ENCODE results near the gene PRKAR1B. TPM values are rescaled to one million over a fixed set of nuclear protein-coding genes. Genes with fewer than 3 reads are reported as not detected.
A peak's percentile ranks its signal among the peaks of the same experiment; 100 is the strongest.
"Not testable (repeated sequence)": the region's sequence is repeated elsewhere in the genome, so short reads cannot be mapped to it uniquely, and the experiment has no call there.

The PRKAR1B gene
- total and polyA plus RNA-seq, 7 donors = 9.5 to 26.6 (median 11.4) TPM

DNA sequence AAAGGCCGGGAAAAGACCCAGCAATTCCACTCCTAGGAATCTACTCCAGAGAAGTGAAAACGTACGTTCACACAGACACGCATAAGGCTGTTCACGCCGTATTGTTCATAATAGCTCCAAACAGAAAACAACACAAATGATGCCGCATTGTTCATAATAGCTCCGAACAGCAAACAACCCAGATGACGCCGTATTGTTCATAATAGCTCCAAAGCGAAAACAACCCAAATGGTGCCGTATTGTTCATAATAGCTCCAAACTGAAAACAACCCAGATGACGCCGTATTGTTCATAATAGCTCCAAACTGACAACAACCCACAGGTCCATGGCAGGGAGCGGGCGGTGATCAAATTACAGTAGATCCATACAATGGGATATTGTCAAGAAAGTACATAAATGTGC is 85.8 kb downstream of the PRKAR1B start:
- 91 to 92% methylated on average over 16 of the region's 16 CpGs for WGBS, 2 donors
- H3K36me3 ChIP-seq = no peaks in the 10 kb centered on the region
- TF ChIP-seq, protein P1, sequence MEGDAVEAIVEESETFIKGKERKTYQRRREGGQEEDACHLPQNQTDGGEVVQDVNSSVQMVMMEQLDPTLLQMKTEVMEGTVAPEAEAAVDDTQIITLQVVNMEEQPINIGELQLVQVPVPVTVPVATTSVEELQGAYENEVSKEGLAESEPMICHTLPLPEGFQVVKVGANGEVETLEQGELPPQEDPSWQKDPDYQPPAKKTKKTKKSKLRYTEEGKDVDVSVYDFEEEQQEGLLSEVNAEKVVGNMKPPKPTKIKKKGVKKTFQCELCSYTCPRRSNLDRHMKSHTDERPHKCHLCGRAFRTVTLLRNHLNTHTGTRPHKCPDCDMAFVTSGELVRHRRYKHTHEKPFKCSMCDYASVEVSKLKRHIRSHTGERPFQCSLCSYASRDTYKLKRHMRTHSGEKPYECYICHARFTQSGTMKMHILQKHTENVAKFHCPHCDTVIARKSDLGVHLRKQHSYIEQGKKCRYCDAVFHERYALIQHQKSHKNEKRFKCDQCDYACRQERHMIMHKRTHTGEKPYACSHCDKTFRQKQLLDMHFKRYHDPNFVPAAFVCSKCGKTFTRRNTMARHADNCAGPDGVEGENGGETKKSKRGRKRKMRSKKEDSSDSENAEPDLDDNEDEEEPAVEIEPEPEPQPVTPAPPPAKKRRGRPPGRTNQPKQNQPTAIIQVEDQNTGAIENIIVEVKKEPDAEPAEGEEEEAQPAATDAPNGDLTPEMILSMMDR (IDR thresholded peaks at IDR 0.05) = no peak
- no peak for TF ChIP-seq EP300 (IDR thresholded peaks at IDR 0.05)
- no peaks in the 10 kb centered on the region for H3K27me3 ChIP-seq
- intact Hi-C loops (cut with DNase I) = no loop called here
- H3K4me3 ChIP-seq = no peak overlapping the region
- DNase-seq = no peak
- H3K4me1 ChIP-seq = no peaks in the 10 kb centered on the region
- H3K27ac ChIP-seq = no peak overlapping the region
- peaks cover 0 to 5% (median 1%) of the 10 kb centered on the region in 4 donors for H3K9me3 ChIP-seq

DNA sequence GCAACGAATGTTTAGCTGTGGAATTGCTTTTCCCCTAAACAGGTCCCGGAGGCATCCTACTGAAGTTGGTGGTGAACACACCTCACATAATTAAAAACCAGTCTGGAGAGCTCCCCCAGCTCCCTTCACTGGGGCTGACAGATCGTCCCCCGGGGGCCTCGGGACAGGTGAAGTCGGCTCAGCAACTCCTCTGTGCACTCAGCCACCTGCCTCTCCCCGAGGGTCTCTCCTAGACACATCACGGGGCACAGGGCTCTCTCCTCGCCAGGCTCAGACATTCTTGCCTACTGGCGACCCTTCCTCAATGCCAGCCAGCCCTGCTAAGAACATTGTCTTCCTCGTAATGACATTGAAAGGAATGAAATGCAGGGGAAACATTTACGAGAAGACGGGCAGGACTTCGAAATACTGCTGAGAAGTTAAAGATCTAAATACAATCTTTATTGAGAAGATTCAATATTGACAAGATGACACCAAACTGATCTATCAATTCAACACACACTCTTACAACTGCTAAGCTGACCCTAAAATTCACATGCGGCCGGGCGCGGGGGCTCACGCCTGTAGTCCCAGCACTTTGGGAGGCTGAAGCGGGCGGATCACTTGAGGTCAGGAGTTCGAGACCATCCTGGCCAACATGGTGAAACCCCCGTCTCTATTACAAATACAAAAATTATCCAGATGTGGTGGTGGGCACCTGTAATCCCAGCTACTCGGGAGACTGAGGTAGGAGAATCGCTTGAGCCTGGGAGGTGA is 88.6 kb downstream of the PRKAR1B start:
- DNase-seq = no peak
- H3K27ac ChIP-seq = no peak overlapping the region
- H3K9me3 ChIP-seq = no peaks in the 10 kb centered on the region
- intact Hi-C loops (cut with DNase I) = no loop called here
- no peaks in the 10 kb centered on the region for H3K4me1 ChIP-seq
- no peak overlapping the region for H3K4me3 ChIP-seq
- H3K27me3 ChIP-seq = no peaks in the 10 kb centered on the region
- 95 to 96% methylated on average over 25 of the region's 25 CpGs for WGBS, 2 donors
- TF ChIP-seq POLR2A (IDR thresholded peaks at IDR 0.05) (no peak), POLR2AphosphoS5 (IDR thresholded peaks at IDR 0.05) (no peak), EP300 (IDR thresholded peaks at IDR 0.05) (no peak)
- TF ChIP-seq, protein P1 (IDR thresholded peaks at IDR 0.05) = no peak
- H3K36me3 ChIP-seq = no peaks in the 10 kb centered on the region

DNA sequence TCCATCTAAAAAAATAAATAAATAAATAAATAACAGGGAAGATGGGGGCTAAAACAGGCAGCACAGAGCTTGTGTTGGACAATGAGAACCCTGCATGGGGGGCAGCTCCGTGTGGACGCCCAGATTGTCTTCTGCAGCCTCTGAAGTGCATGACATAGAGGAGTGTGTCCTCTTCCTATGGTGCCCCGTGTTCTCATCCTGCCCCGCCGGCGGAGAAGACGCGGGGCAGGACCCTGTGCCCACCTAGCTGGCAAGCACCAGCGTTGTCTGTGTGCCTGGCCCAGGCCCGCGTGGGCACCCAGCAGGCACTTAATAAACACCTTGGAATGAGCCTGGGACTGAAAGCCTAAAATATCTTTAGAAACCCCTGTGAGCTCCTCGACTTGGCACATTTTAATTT is 89.3 kb downstream of the PRKAR1B start:
- intact Hi-C loops (cut with DNase I) = no loop called here
- no peak for DNase-seq
- WGBS, 2 donors = 97% methylated on average over 12 of the region's 12 CpGs

DNA sequence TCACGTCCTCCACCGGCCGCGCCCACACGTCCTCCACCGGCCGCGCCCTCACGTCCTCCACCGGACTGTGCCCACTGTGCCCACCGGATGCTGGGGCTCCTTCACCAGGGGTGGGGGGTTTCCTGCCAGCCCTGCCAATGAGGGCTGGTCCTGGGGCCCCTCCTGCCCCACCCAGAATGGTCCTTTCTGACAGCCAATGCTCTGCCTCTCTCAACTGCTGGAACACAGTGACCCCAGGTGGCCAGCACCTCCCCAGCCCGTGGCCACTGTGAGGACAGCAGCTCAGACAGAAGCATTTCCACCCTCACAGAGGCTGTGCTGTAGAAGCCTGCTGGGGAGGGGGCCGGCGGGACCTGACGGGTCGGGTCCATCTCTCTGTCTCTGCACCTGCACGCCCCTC is 90.7 kb downstream of the PRKAR1B start:
- Histone ChIP-seq H3K27ac (no peak overlapping the region), H3K27me3 (no peaks in the 10 kb centered on the region), H3K4me1 (no peaks in the 10 kb centered on the region), H3K9me3 (no peaks in the 10 kb centered on the region), H3K36me3 (no peaks in the 10 kb centered on the region), H3K4me3 (no peak overlapping the region)
- WGBS, 2 donors = 84% methylated on average over 17 of the region's 17 CpGs
- intact Hi-C loops (cut with DNase I) = no loop called here
- DNase-seq = no peak
- TF ChIP-seq, protein P1 (IDR thresholded peaks at IDR 0.05) = peak in 1 of 4 experiments; percentile 11
- no peak for TF ChIP-seq EP300 (IDR thresholded peaks at IDR 0.05)

More for the DNA sequence above, 89.3 kb downstream of the PRKAR1B start:
- no peak overlapping the region for H3K4me3 ChIP-seq
- TF ChIP-seq, protein P1 (IDR thresholded peaks at IDR 0.05) = no peak
- no peak for TF ChIP-seq POLR2A (IDR thresholded peaks at IDR 0.05)
- no peaks in the 10 kb centered on the region for H3K36me3 ChIP-seq
- H3K27me3 ChIP-seq = no peaks in the 10 kb centered on the region
- H3K4me1 ChIP-seq = no peaks in the 10 kb centered on the region
- no peaks in the 10 kb centered on the region for H3K9me3 ChIP-seq
- H3K27ac ChIP-seq = no peak overlapping the region

DNA sequence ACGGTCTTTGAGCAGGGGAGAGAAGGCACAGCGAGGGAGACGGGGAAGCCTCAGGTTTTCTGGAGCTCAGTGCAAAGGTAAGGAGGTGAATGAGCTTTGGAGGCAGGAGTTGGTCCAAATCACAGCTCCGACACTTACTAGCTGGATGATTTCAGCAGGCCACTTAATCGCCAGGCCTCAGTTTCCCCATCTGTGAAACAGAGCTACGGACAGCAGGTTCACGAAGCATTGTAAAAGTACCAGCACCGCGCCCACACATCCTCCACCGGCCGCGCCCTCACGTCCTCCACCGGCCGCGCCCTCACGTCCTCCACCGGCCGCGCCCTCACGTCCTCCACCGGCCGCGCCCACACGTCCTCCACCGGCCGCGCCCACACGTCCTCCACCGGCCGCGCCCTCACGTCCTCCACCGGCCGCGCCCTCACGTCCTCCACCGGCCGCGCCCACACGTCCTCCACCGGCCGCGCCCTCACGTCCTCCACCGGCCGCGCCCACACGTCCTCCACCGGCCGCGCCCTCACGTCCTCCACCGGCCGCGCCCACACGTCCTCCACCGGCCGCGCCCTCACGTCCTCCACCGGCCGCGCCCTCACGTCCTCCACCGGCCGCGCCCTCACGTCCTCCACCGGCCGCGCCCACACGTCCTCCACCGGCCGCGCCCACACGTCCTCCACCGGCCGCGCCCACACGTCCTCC is 91.2 kb downstream of the PRKAR1B start:
- H3K4me1 ChIP-seq; H3K9me3 ChIP-seq; H3K36me3 ChIP-seq; H3K27me3 ChIP-seq; H3K27ac ChIP-seq; H3K4me3 ChIP-seq; intact Hi-C loops (cut with DNase I); DNase-seq: not testable (repeated sequence)
- WGBS, 2 donors = 87 to 94% methylated on average over 81 of the region's 81 CpGs

All from sigmoid colon (tissue), 7 donors.